ENCODE data around the gene OTOP2. TPM values are rescaled to one million over a fixed set of nuclear protein-coding genes. Genes with fewer than 3 reads are reported as not detected.

The OTOP2 gene
- total and polyA plus RNA-seq, 2 of the 8 experiments (the other 6 are each of a cell fraction or from before 2014, with no cell fraction given) = 0.23 TPM; not detected in 1

DNA sequence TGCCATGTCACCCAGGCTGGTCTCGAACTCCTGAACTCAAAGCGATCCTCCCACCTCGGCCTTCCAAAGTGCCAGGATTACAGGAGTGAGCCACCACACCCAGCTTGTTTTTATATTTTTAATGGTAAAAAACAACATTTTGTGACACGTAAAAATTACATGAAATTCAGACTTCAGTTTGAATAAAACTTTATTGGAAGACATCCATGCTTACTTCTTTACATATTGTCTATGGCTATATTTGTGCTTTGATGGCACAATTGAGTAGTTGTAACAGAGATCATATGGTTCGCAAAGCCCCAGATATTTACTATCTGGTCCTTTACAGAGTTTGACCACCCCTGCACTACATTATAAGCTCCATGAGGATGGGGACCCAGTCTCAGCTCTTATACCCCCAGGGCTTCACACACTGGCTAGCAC is 49.4 kb upstream of the OTOP2 start (continued):
- TF ChIP-seq POU5F1 (IDR thresholded peaks at IDR 0.05; ENCODE audit: low read depth, low read length) (no peak), TCF12 (IDR thresholded peaks at IDR 0.05; ENCODE audit: low read depth, low read length) (no peak)
